ENCODE measurements around the gene TOR4A. TPM values are rescaled to one million over a fixed set of nuclear protein-coding genes. Genes with fewer than 3 reads are reported as not detected.

Gene TOR4A
- total RNA-seq, 2 donors from 2014 or later = 26.4 to 43.5 TPM

DNA sequence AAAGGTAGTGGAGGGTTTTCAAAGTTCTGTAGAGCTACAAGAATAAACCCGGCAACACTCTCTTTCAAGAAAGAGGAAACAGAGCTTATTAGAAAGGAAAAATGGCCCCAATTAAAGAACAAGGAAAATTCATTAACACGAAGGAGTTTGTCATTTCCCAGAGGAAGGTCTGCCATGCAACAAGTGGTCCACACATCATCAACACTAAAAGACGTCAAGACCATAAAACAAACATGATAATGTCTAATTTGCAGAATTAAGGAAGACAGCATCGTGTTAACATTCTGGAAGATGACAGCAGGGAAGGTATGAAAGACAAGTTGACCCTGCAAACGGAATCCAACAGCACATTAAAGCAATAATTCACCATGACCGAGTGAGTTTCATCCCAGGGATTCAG lies 53.2 kb downstream of the TOR4A start:
- Histone ChIP-seq H3K4me3 (no peak overlapping the region), H3K9me3 (no peaks in the 10 kb centered on the region), H3K4me1 (ENCODE audit: control insufficient read depth in 1 of 2, low read depth in 2 of 2) (no peaks in the 10 kb centered on the region), H3K27me3 (replicated peaks; ENCODE audit: insufficient read depth) (peaks cover 4% of the 10 kb centered on the region), H3K36me3 (no peaks in the 10 kb centered on the region), H3K27ac (no peak overlapping the region)
- no peak for DNase-seq (ENCODE audit: low spot score)
- TF ChIP-seq, protein P1, sequence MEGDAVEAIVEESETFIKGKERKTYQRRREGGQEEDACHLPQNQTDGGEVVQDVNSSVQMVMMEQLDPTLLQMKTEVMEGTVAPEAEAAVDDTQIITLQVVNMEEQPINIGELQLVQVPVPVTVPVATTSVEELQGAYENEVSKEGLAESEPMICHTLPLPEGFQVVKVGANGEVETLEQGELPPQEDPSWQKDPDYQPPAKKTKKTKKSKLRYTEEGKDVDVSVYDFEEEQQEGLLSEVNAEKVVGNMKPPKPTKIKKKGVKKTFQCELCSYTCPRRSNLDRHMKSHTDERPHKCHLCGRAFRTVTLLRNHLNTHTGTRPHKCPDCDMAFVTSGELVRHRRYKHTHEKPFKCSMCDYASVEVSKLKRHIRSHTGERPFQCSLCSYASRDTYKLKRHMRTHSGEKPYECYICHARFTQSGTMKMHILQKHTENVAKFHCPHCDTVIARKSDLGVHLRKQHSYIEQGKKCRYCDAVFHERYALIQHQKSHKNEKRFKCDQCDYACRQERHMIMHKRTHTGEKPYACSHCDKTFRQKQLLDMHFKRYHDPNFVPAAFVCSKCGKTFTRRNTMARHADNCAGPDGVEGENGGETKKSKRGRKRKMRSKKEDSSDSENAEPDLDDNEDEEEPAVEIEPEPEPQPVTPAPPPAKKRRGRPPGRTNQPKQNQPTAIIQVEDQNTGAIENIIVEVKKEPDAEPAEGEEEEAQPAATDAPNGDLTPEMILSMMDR (IDR thresholded peaks at IDR 0.05) = no peak
- no peak for ATAC-seq (ENCODE audit: insufficient number of reproducible peaks, low FRiP score, low read depth)

GRCh38 chr9:137331929-137332328 lies 54.4 kb downstream of the TOR4A start:
- Histone ChIP-seq H3K36me3 (no peaks in the 10 kb centered on the region), H3K9me3 (peaks cover 3% of the 10 kb centered on the region), H3K27ac (no peak overlapping the region), H3K27me3 (replicated peaks; ENCODE audit: insufficient read depth) (peaks cover 4% of the 10 kb centered on the region), H3K4me3 (no peak overlapping the region), H3K4me1 (ENCODE audit: control insufficient read depth in 1 of 2, low read depth in 2 of 2) (no peaks in the 10 kb centered on the region)
- no peak for DNase-seq (ENCODE audit: low spot score)
- no peak for ATAC-seq (ENCODE audit: insufficient number of reproducible peaks, low FRiP score, low read depth)
- TF ChIP-seq, protein P1 (IDR thresholded peaks at IDR 0.05) = no peak

Other genes with a start within 250 kb of the TOR4A start
- gene ABCA2, start 249.5 kb upstream of the TOR4A start, total RNA-seq = 10 to 100 TPM; 37.2 to 60.5 TPM
- not detected for gene FUT7, start 245.6 kb upstream of the TOR4A start, total RNA-seq
- 10 to 100 TPM; 71.5 to 95.8 TPM for gene NPDC1, start 231.5 kb upstream of the TOR4A start, total RNA-seq
- gene ENTPD2, start 223.7 kb upstream of the TOR4A start, total RNA-seq = under 1 TPM; 0.92 to 0.95 TPM
- under 1 TPM; 0.41 to 0.92 TPM for gene SAPCD2, start 207.2 kb upstream of the TOR4A start, total RNA-seq
- gene UAP1L1, start 200.2 kb upstream of the TOR4A start, total RNA-seq = 10 to 100 TPM in 1 of 2 donors, 1 to 10 TPM in 1; 9.6 to 11.4 TPM
- gene MAN1B1, start 190.7 kb upstream of the TOR4A start, total RNA-seq = 10 to 100 TPM; 32.9 to 52.9 TPM
- gene DPP7, start 163.0 kb upstream of the TOR4A start, total RNA-seq = 100 to 1,000 TPM; 100 to 148 TPM
- not detected for gene GRIN1, start 138.6 kb upstream of the TOR4A start, total RNA-seq
- not detected for gene LRRC26, start 107.7 kb upstream of the TOR4A start, total RNA-seq
- not detected for gene TMEM210, start 105.7 kb upstream of the TOR4A start, total RNA-seq
- gene ANAPC2, start 89.2 kb upstream of the TOR4A start, total RNA-seq = 10 to 100 TPM; 25.2 to 43.0 TPM
- gene SSNA1, start 89.0 kb upstream of the TOR4A start, total RNA-seq = 10 to 100 TPM; 40.6 to 67.1 TPM
- gene TPRN, start 77.0 kb upstream of the TOR4A start, total RNA-seq = 1 to 10 TPM; 4.7 to 5.6 TPM
- gene TMEM203, start 72.1 kb upstream of the TOR4A start, total RNA-seq = 10 to 100 TPM; 12.0 to 35.2 TPM
- gene NDOR1, start 72.0 kb upstream of the TOR4A start, total RNA-seq = 10 to 100 TPM; 13.3 to 17.7 TPM
- 1 to 10 TPM in 1 of 2 donors, not detected in 1; 3.7 TPM for gene RNF208, start 55.5 kb upstream of the TOR4A start, total RNA-seq
- not detected for gene CYSRT1, start 52.6 kb upstream of the TOR4A start, total RNA-seq
- gene RNF224, start 50.2 kb upstream of the TOR4A start, total RNA-seq = not detected
- gene SLC34A3, start 46.8 kb upstream of the TOR4A start, total RNA-seq = under 1 TPM in 1 of 2 donors, not detected in 1; 0.54 TPM
- 100 to 1,000 TPM; 172 to 193 TPM for gene TUBB4B, start 36.4 kb upstream of the TOR4A start, total RNA-seq
- not detected for gene STPG3, start 26.4 kb upstream of the TOR4A start, total RNA-seq
- 10 to 100 TPM; 37.2 to 40.6 TPM for gene NELFB, start 22.4 kb upstream of the TOR4A start, total RNA-seq
- gene NRARP, start 24.5 kb downstream of the TOR4A start, total RNA-seq = 10 to 100 TPM in 1 of 2 donors, 1 to 10 TPM in 1; 8.5 to 16.9 TPM
- 10 to 100 TPM; 22.7 to 29.4 TPM for gene EXD3, start 145.4 kb downstream of the TOR4A start, total RNA-seq
- 1 to 10 TPM; 3.5 to 9.6 TPM for gene NOXA1, start 145.7 kb downstream of the TOR4A start, total RNA-seq
- gene ENTPD8, start 163.6 kb downstream of the TOR4A start, total RNA-seq = not detected
- gene NSMF, start 181.6 kb downstream of the TOR4A start, total RNA-seq = 100 to 1,000 TPM; 168 to 251 TPM